ENCODE results near the gene SERPINB7.

The SERPINB7 gene

DNA sequence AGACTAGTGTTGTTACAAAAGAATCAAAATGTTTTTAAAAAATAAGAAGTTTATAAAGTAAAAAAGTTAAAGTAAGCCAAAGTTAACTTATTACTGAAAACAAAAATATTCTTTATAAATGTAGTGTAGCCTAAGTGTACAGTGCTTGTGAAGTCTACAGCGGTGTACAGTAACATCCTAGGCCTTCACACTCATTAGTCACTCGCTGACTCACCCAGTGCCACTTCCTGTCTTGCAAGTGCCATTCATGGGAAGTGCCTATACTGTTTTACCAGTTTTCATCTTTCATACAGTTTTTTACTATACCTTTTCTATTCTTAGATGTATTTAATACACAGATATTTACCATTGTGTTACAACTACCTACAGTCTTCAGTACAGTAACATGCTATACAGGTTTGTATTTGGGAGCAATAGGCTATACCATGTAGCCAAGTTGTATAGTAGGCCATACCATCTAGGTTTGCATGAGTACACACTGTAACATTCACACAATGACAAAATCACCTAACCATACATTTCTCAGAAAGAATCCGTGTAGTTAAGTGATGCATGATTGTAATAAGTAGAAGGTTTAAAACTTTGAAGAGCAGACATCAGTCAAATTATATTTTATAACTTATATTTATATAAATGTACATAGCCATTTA, 13.4 kb downstream of the SERPINB7 start:
- DNase-seq = no peak

DNA sequence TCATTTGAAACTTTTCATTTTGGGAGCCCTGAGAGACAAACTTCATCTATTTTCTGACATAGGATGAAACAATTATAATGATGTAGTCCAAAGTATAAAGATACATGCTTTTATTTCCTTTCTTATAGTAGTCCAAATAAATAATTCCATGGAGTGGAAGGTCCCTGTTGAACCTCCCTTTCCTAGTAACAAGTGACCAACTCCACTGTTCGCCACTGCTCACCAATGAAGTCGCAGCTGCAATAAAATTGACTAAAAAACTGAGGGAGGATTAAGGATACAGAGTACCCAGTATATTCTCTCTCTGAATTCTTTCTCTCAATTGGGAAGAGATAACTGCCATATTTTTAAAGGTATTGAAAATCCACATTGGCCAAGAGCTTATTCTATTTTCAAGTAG, 14.1 kb downstream of the SERPINB7 start:
- DNase-seq = no peak

DNA sequence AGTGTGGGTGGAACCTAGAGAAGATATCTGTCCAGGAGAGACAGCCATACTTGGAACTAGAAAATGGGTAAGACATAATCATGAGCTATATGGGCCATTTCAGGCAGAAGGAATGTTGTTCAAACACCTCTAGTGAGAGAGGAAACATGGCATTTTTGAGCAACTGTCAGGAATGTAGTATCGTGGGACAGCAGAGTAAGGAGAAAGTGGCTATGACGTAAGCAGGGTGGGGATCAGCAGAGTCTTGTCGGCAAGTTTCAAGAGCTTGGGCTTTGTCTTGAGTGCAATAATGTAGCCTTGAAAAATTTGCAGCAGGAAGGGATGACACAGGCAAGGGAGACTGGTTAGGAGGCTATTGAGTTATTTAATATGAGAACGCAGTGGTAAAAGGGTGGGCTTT, 20.4 kb downstream of the SERPINB7 start:
- no peak for DNase-seq

DNA sequence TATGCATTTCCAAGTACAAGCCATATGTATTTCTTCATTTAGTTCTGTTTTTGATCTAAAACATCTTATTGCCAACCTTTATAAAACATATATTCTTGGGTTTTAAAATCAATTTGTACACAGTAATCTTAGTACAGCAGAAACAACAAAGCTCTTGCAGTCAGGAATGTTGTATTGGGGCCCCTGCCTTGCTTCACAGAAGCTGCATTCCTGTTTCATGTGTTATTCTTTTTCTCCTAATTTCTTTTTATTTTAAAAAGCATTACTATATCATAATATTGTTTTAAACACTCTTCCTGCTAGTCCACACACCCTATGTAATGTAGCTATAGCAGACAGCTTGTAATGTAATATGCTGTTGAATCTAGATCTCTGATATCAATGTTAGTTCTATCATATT, 24.0 kb downstream of the SERPINB7 start:
- DNase-seq = no peak

DNA sequence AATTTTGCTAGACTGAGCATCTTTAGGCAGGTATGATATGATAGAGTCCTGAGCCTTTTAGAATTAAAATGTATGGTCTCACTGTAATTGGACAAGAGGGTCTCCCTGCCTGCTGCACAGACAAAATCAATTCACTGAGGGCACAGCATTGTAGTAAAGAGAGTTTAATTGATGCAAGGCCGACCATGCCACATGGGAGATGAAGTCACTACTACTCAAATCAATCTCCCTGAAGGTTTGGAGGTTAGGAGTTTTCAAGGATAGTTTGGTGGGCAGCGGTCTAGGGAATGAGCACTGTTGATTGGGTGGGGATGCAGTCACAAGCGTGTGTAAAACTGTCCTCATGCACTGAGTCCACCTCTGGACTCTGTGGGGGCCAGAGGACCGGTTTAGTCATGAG, 26.1 kb downstream of the SERPINB7 start:
- DNase-seq = no peak

DNA sequence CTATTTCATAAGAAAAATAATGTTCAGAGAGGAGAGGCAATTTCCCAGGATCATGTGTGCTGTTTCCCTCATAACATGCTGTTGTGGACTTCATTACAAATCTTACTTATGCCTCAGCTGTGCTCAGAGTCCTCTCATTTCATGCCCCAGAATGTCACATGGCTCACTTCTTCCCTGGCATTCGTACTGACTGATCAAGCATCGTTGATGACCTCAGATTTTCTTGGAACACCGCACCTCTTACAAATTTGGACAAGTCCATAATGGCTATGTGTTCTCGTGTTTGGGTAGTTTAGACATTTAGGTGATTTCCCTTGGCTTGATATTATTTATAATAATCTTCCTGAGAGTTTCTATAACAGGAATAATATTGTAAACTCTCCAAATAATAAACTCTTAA, 32.9 kb downstream of the SERPINB7 start:
- DNase-seq = no peak

DNA sequence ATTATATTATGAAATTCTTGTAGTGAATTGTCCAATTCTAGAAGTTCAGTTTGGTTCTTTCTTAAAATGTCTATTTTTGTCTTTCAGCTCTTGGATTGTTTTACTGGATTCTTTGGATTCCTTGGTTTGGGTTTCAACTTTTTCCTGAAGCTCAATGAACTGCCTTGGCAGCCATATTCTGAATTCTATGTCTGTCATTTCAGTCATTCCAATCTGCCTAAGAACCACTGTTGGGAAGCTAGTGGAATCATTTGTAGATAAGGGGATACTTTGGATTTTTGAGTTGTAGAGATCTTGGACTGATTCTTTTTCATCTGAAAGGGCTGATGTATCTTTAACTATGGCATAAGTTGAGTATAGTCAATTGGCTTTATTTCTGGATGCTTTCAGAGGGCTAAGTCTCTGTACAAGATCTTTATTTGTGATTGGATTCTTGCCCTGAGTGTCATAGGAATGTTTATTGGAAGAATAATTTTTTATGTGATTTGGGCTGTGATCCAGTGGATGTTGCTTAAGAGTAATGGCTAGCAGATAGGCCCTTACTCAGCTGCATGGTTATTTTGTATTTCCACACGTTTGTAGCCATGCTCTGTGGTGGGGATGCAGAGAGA, 42.3 kb downstream of the SERPINB7 start:
- DNase-seq = no peak

DNA sequence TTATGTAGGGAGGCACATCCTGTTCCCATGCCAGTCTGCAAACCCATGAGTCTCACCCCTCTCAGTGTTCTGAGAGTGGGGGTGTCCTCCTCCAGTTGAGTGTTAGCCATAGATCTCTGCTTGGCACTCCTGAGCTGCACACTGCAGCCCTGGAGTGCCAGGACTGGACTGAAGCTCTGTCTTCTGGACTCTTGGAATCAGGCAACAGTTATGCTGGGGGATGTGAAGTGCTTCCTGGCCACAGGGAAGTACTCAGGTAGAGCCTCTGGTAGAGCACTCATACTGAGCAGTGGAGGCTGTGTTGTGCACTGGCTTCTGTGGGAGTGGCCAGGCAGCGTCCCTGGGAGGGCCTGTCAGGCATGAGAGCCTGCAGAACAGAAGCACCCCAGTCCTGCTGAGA, 43.0 kb downstream of the SERPINB7 start:
- no peak for DNase-seq

DNA sequence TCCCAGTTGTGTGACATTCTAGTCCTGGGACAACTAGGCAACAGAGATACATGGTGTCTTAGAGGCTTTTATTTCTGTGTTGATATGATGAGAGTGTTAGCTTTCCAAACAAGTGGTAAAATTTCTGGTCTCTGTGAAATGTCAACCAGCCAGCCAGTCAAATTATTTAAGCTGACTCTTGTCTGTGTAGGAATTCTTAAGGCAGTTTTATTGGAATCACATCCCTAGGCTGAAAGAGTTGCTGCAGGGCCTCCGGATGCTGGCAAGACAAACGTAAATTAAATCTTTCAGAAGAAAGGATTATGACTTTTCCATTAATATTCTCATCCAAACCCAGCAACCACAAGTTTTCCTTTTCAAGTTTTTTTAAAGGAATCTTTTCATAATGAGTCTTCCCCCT, 44.6 kb downstream of the SERPINB7 start:
- DNase-seq = no peak

DNA sequence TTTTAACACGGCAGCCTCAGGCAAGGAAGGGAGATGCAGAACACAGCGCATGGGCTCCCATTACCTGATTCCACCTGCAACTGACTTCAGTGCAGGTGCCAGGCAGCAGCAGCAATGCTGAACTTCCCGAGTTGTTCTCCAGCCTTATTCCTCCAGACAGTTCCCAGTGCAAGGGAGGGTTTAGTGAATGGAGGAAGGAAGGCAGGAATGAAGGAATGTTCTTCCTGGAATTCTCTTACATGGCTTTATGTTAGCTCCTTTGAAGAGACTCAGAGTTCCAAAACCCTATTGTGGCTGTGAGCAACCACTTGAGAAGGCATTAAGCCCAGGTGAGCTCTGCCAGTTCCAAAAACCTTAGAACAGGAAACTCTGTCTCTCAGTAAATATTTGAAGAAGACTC, 45.5 kb downstream of the SERPINB7 start:
- DNase-seq = no peak

DNA sequence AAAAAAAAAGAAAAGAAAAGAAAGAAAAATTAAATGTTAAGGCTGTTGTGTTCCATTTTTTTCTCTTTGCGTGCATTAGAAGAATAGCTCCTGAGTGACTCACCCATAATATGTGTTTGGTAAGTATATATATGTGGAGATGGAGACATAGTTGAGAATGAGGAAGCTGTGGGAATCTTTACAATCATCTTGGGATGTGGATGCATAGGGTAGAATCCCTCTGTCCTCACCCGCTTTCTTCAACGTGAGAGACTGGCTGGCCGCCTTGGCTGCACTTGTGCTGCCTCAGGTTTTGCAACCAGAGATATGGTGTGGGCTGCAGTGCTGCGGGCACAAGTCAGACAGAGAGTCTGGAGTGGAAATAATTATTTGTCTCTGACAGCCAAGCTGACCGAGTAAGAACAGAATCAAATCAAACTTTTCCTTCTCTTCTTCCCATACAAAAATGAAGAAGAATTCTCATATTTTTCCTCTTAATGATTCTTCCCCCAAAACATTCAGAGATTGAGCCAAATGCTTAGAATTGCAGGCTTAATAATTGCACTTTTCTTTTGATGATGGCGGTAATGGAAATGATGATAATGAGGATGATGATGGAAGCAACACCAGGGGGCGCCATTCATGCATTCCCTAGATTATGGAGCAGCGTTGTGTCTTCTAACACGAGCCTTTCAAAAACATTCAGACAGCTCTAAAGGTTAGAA, 48.5 kb downstream of the SERPINB7 start:
- DNase-seq = no peak

DNA sequence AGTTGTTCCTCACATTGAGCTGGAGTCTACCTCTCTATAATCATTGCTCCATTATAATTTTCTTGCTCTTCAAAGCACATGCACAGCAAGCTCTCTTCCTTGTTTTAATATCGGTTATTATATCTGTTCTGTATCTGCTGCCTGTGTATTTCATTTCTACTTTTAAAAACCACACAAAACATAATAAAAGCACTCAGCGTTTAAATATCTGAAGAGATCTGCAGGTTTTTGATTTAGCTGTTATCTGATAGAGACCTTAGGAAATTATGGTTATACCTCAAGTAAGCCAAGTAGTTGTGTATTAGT, 49.0 kb downstream of the SERPINB7 start:
- DNase-seq = no peak

DNA sequence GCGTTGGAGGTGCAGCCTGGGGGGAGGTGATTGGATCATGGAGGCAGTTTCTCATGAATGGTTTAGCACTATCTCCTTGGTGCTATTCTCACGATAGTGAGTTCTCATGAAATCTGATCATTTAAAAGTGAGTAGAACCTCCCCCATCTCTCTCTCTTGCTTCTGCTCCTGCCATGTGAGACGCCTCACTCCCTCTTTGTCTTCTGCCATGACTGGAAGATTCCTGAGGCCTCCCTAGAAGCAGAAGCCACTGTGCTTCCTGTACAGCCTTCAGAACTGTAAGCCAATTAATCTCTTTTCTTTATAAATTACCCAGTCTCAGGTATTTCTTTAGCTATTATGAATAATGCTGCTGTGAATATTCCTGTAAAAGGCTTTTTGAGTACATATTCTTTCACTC, 52.9 kb downstream of the SERPINB7 start:
- DNase-seq = no peak

DNA sequence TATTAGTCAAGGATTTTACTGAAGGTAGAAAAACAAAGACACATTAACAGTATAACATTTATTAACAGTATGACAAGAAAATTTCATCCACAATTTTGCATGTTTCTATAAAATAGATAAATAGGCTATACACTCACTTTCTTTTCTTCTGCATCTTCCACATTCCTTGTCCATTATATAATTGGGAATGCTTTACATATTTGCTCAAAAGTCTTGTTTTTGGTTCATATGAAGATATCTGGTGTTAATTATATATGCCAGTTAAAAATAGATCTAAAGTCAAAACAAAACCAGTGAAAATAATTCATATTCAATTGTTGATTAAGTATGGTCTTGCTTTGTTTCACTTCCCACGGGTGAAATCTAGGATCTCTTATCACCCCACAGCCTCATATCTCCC, 53.4 kb downstream of the SERPINB7 start:
- DNase-seq = no peak

DNA sequence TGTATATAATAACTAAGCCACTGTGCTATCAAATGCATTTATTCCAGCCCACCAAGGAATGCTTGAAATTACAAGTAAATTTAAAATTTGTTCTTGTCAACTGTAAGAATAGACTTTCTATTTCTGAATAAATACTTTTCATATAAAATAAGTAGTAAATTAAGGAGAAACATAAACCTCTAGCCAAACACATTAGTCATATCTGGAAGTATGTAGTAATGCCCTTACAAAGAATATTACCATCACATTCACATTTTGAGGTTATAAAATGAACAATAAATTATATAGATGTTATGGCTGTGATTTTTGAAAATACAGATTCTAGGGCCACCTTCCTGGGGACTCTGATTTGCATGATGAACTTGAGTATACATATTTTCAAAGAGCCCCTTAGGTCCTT, 54.7 kb downstream of the SERPINB7 start:
- no peak for DNase-seq

DNA sequence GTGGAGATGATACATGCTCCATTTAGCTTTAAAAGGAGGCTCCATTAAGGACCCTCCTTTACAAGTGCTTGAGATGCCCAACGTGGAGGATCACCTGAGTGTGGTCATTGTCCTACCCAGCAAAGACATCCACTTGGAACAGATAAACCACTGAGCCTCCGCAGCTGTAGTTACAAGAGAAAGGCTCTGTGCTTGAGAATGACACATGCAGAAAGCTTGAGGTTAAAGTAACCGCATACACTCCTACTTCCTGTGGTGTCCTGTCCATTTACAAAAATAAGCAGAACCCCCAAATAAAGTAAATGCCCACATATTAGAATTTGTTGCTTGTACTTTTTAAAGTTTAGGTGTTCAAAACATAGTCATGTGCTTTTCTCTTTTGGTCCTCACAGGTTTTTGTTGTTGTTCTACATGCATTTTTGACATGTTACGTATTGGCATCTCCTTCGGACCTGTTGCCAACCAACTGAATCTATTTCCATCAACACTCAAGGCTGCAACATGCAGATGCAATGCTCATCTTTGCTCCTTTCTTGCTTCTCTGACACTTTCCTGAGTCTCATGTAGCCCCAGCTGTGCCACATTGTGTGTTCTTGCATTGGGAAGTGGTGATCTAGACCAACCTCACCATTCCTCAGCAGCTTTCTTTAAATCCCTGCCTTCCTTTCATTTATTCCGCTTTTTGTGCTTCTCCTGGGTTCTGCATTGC, 56.0 kb downstream of the SERPINB7 start:
- no peak for DNase-seq

DNA sequence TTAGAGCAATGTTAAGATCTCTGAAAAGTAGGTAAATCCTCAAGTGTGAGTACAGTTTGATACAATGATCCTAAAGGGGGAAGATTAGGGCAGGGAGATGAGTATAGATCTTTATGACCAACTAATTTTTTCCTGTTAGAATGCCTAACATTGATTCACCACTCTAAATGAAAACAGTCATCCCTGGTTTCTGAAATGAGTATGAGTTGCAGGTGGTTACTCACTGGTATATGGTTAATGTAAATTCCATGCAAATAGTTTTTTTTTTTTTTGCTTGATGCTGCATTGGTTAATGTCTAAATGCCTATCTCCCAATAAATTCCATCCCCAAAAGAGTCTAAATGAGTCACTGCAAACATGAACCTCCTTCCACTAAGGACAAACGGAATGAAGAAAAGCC, 57.3 kb downstream of the SERPINB7 start:
- no peak for DNase-seq

DNA sequence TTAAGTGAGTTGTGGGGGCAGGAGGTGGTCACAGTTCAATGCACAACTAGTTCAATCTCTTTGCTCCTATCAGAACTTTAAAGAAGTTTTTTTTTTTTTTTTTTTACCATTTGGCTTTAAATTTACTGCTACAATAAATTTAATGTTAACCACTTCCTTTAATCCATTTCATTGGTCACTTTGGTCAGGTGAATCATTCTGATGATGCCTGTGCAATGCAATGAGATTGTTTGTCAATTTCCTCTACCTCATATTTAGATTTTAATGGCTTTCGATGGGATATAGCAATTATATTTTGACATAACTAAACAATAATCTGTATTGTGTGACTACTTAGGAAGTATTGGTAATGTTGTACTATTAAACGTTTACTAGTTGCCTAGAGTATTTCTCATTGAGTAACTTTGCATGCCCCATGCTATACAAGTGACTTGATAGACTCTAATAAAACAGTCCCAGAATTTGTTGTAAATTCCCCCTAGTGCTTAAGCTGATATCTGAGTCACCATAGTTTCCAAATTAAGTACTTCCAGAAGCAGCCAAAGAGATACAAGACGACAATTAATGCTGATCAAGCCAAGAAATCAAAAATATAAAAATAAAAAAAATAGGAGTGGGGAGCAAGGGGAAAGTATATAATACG, 59.4 kb downstream of the SERPINB7 start:
- no peak for DNase-seq

DNA sequence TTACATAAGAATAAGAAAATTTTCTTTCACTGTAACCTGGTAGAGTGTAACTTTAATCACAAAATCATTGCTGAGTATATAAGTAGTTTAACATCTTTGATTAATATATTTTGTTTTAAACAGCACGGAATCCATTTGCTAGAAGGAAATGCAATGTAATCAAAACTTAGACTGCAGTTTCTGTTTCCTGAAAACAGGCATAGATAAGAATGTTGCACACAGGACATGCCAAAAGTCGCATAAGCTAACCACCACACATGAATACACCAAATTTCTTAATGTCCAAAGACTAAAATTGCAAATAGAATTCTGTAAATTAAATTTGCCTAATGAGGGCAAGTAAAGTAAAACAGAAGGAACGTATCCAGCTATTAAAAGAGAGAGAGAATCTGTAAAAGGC, 61.2 kb downstream of the SERPINB7 start:
- no peak for DNase-seq

DNA sequence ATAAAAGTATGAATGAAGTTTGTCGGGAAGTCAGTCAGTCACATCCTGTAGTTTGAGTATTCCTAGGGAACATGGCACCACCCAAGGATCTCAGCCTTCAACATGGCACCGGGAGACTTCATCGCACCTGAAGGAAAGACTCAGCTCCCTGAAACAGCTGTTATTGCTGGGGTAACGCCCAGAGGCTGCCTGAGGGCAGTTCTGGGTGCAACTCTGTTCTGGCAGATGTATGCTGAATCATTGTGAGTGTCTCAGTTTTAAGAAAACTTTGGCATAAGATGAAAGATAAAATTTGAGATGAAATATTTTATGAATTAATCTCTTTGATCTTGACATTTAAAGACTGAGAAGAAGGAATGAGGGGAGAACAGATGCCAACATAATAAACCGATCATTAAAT, 62.4 kb downstream of the SERPINB7 start:
- DNase-seq = no peak

DNA sequence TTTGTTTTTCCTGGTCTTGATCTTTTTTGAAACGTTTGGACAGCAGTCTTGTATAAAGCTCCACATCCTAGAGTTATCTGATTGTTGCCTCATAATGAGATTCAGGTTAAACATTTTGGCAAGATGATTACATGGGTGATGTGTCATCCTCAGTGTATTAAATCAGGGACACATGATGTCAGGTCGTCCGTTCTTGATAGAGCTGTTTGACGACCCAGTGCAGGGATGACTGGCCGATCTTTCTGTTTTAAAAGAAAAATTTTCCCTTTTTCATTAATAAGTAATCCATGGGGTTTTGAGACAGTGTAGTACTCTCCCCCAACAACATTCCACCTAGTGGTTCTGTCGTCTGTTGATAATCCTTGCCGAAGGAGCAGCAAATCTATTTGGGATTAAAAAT, 67.8 kb downstream of the SERPINB7 start:
- DNase-seq = no peak

DNA sequence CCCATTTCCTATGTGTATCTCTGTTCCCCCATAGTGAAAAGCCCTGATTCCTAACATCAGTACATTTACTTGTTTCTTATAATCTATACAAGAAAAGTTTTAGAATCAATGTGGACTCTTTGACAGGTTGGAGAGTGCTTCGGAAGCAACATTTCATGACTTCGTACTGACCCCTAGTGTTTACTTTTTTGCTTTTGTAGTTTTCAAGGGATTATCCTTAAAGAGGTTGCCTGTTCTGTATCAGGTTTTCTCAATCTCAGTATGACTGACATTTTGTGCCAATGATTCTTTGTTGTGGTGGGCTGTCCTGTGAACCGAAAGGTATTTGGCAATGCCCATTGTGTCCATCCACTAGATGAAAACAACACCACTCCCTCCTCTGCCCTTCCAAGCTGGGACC, 69.0 kb downstream of the SERPINB7 start:
- no peak for DNase-seq

DNA sequence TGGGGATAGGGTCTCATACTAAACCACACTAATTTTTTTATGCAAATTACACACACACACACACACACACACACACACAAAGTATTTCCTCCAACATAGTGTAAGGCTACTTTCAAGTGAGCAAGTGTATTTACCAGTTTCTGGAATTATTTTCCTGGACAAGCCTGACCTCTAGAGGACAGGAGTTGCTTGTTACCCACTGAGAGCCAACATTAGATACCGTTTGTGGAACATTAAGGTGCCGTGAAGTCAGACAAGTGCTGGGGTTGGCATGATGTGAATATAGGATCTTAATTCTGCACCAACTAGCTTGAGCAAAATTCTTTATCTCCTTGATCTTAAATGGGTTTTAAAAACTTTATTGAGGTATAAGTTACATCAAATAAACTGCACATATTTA, 72.9 kb downstream of the SERPINB7 start:
- peak; percentile 38 for DNase-seq

DNA sequence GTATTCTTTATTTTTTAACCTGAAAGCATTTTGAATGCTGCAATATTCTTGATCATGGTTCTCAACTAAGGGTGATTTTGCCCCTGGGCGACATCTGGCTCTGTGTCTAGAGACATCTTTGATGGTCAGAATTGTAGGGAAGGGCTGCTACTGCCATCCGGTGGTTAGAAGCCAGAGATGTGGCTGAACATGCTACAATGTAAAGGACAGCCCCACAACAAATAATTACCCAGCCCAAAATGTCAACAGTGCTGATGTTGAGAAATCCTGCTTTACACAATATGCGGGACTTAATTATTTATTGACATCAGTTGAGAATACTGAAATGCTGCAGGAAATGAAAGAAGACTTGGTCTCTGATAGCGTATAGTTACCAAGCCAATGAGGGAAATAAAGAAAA, 74.8 kb downstream of the SERPINB7 start:
- peak; percentile 49 for DNase-seq
